Motor neuron (in vitro differentiated cells): ENCODE results near the gene AP5S1. TPM values are rescaled to one million over a fixed set of nuclear protein-coding genes. Genes with fewer than 3 reads are reported as not detected.
A peak's percentile ranks its signal among the peaks of the same experiment; 100 is the strongest.

Experiments
- ATAC-seq, 8 experiments: fragments of 200-7000 bp; cut with Tn5 transposase; replicated peaks in 6 of 8; 2 replicates each; pipeline ENCODE4 v1.8.0; 2021; ENCODE audit warnings: mild to moderate bottlenecking in 8 of 8, moderate library complexity in 8 of 8
- H3K27ac ChIP-seq, 2 donors: fragments of 250-450 bp; sonication (Bioruptor Pico); 2 replicates each; pipeline ENCODE4 v1.9.0; 2021; ENCODE audit warnings: antibody characterized with exemption in 2 of 2, mild to moderate bottlenecking in 2 of 2, moderate library complexity in 1 of 2
- H3K4me1 ChIP-seq, 2 donors: fragments of 250-450 bp; sonication (Bioruptor Pico); replicated peaks in 1 of 2; 2 replicates each; pipeline ENCODE4 v1.6.1; 2021; ENCODE audit warnings: antibody characterized with exemption in 2 of 2, mild to moderate bottlenecking in 2 of 2, moderate library complexity in 1 of 2
- H3K4me3 ChIP-seq, 5 donors: fragments of 250-450 bp; sonication (Bioruptor Pico); 2 replicates each; pipeline ENCODE4 v1.9.0; 2021; ENCODE audit warnings: antibody characterized with exemption in 5 of 5, mild to moderate bottlenecking in 5 of 5, moderate library complexity in 4 of 5
- WGBS, 10 experiments: fragments of 450-650 bp; shearing (Covaris generic); methylation state at CpG; one replicate each; pipeline ENCODE4 v1.0.0; 2022; 5-methylcytosine and 5-hydroxymethylcytosine counted together
- in situ Hi-C, 9 experiments: fragments of 400-800 bp; cut with MboI; loops; one replicate each; pipeline ENCODE4 v1.15.0; 2021; ENCODE audit warnings: low sequenced_read_pairs in 9 of 9, low pct_unique_long_range_greater_than_20kb in 2 of 9; ENCODE audit not compliant: unreplicated experiment in 9 of 9
- total RNA-seq, 8 experiments: library from RNA; unstranded; fragments of 300-600 nt; gene quantifications; 2 replicates each; pipeline versions ENCODE4 v1.2.3 to v1.2.4, GENCODE V29; 2022

The AP5S1 gene, protein sequence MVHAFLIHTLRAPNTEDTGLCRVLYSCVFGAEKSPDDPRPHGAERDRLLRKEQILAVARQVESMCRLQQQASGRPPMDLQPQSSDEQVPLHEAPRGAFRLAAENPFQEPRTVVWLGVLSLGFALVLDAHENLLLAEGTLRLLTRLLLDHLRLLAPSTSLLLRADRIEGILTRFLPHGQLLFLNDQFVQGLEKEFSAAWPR
- total RNA-seq: 10 to 100 TPM in 4 of 8 experiments, 1 to 10 TPM in 4; 2.6 to 21.1 (median 10.4) TPM

DNA sequence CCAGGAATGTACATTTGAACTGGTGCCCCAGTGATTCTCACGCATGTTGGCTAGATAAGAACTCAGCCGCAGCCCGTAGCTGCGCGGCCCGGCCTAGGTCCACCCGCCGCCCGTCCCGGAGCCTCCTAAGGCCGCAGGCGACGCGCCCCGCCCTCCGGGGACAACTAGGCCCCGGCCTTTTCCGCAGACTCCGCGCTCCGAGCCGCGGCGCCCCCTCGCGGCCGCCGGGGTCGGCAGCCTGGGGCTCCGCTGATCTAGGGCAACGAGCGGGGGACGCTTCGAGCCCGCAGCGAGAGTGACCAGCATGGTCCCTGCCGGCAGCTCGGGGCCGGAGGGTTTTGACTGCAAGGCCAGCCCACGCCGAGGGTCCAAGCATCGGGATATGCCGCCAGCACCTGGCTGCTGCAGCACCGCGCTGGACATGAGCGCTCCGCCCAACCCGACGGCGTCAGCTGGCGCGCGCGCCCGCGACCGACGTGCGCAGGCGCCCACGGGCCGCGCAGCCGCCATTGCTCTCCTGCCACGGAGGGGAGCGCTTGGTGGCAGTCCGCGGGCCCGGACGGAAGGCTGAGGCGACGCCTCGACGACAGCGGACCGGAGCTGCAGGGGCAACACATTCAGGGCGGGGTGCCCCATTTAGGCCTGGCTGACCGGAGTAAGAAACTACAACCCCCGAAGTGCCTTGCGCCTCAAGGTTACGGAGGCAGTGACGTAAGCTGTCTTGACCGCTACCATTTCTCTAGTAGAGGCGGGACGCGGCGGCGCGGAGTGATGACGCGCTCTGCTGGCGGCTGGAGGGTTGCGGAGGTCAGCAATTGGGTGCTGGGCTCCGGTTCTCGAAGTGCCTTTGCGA, at the start of gene AP5S1:
AP5S1 (plus strand) TSS at position 500 of the 853 bp plus-strand sequence. CDS start 1,571 bp downstream, outside the sequence.
- Histone ChIP-seq H3K4me3 (peak within 1 kb of the TSS; percentile 60 to 93 (median 74)), H3K4me1 (peaks cover 11 to 15% of the 10 kb centered on the region in 2 donors), H3K27ac (peak within 1 kb of the TSS; percentile 99 to 100)
- 0 to 4% (median 0%) methylated on average over 1 to 17 of the region's 96 CpGs; no CpG with 5 or more reads in 2 of the 10 experiments for WGBS, 10 experiments
- ATAC-seq: peak; percentile 82 to 91 (median 88)
- in situ Hi-C loops: no loop called here

GRCh38 chr20:3771552-3772058, 48.7 kb upstream of the AP5S1 start:
- H3K4me3 ChIP-seq: no peak overlapping the region
- H3K4me1 ChIP-seq: peaks cover 8 to 9% of the 10 kb centered on the region in 2 donors
- 20 to 100% (median 78%) methylated on average over 1 to 6 of the region's 7 CpGs; no CpG with 5 or more reads in 1 of the 10 experiments for WGBS, 10 experiments
- in situ Hi-C loops: no loop called here
- H3K27ac ChIP-seq: no peak overlapping the region
- ATAC-seq: no peak

DNA sequence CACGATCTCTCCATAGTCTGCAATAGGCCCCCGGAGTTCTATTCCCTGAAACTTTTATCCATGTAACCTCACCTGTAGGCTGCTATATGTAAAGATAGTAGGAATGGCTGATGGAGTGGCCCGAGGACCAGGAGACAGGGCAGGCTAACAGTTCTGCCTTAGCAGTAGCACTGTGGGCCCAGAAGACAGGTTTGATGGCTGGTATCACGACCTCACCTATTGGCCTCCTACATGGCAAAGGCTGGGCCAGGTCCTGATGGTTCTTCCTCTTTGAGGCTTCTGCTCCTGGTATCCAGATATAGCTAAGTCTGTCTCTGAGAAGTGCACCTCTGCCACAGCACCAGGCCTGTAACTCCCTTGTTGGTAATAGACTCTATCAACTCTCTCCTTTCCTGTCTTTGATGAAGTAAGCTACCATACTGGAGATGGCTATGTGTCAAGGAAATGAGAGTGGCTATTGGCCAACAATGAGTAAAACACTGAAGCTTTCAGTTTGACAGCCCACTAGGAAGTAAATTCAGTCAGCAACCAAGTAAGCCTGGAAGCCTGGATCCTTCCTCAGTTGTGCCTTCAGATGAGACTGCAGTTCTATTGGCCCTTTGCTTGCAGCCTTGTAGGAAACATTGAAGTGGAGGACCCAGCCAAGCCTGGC, 44.8 kb upstream of the AP5S1 start:
- in situ Hi-C loops: loop anchor here in 2 of 9 experiments (25.0 kb wide), 1 partner anchor 312 kb away; no protein-coding TSS in a partner anchor
- Histone ChIP-seq H3K4me3 (no peak overlapping the region), H3K4me1 (peaks cover 6 to 14% of the 10 kb centered on the region in 2 donors), H3K27ac (no peak overlapping the region)
- WGBS, 10 experiments: 0 to 93% (median 58%) methylated on average over 1 to 3 of the region's 4 CpGs; no CpG with 5 or more reads in 4 of the 10 experiments
- ATAC-seq: no peak

- no peak overlapping the region for H3K27ac ChIP-seq
- 100% methylated on average over 1 of the region's 16 CpGs; no CpG with 5 or more reads in 9 of the 10 experiments for WGBS, 10 experiments
- peaks cover 9 to 14% of the 10 kb centered on the region in 2 donors for H3K4me1 ChIP-seq
- in situ Hi-C loops: loop anchor here in 2 of 9 experiments (25.0 kb wide), 1 partner anchor 310 kb away; no protein-coding TSS in a partner anchor
- peak overlapping the region in 3 of 5 donors; percentile 15 to 24 (median 17) for H3K4me3 ChIP-seq
- ATAC-seq: peak in 3 of 8 experiments; percentile 1 to 10 (median 4)
Measured at GRCh38 chr20:3777381-3777715, 43.0 kb upstream of the AP5S1 start.

DNA sequence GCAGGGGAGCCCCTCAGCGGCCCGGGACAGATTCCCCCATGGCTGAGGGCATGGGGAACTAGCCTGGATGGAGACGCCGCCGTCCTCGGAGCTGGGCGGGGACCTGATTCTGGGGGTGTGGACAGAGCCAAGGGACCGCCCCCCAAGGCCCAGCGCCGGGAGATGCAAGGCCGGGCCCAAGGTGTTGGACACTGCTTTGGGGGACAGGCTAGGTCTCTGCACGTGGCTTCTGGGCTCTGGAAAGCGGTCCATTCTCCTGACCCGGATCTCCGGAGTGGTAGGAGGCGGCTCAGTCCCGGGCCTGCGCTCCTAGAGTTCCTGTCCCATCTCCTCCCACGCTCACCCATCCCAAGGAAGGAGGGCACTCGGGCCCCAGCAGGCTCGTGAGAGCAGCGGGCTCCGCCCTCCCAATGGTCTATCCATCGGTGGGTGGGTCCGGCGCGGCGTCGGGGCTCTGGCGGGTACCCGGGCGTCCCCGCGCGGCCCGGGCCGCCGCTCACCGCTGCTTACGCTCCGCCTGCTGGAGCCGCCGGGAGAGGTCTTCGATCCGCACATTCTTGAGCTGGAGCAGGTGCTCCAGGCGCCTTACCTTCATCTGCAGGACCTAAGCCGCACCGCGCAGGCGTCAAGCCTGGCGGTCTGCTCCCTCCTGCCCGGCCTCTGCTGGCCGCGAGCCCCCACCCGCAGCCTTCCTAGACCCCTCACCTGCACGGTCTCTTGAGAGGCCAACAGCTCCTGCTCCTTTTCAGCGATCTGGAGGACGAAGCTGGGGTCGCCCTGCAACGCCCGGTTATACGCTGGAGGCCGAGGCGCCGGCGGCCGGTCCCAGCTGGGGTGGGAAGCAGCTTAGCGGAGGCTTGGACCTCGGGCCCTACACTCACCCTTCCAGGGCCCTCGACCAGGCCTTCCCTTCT, 42.4 kb upstream of the AP5S1 start:
- 0 to 20% (median 5%) methylated on average over 2 to 12 of the region's 70 CpGs; no CpG with 5 or more reads in 7 of the 10 experiments for WGBS, 10 experiments
- in situ Hi-C loops: loop anchor here in 2 of 9 experiments (25.0 kb wide), 1 partner anchor 309 kb away; no protein-coding TSS in a partner anchor
- ATAC-seq: peak; percentile 35 to 79 (median 66)
- Histone ChIP-seq H3K27ac (no peak overlapping the region), H3K4me1 (peaks cover 9 to 14% of the 10 kb centered on the region in 2 donors), H3K4me3 (peak overlapping the region; percentile 15 to 24 (median 18))

GRCh38 chr20:3778976-3779375, 41.4 kb upstream of the AP5S1 start:
- no peak for ATAC-seq
- Histone ChIP-seq H3K4me3 (no peak overlapping the region), H3K27ac (no peak overlapping the region), H3K4me1 (peaks cover 13 to 17% of the 10 kb centered on the region in 2 donors)
- in situ Hi-C loops: loop anchor here in 2 of 9 experiments (25.0 kb wide), 1 partner anchor 308 kb away; no protein-coding TSS in a partner anchor
- WGBS, 10 experiments: 40 to 80% (median 57%) methylated on average over 2 to 6 of the region's 18 CpGs; no CpG with 5 or more reads in 7 of the 10 experiments

GRCh38 chr20:3781153-3781910, 39.0 kb upstream of the AP5S1 start, which contains the start of gene SPEF1:
Gene SPEF1, minus strand, starts transcription at chr20:3781448. Its CDS starts 161 bp downstream, at chr20:3781287.
- peak within 1 kb of the TSS; percentile 14 to 45 (median 28) for H3K4me3 ChIP-seq
- H3K27ac ChIP-seq: no peak within 1 kb of the TSS
- peaks cover 25 to 30% of the 10 kb centered on the region in 2 donors for H3K4me1 ChIP-seq
- 0 to 100% (median 13%) methylated on average over 1 to 11 of the region's 28 CpGs; no CpG with 5 or more reads in 3 of the 10 experiments for WGBS, 10 experiments
- in situ Hi-C loops: loop anchor here in 2 of 9 experiments (25.0 kb wide), 1 partner anchor 306 kb away; no protein-coding TSS in a partner anchor
- ATAC-seq: peak; percentile 48 to 85 (median 78)

DNA sequence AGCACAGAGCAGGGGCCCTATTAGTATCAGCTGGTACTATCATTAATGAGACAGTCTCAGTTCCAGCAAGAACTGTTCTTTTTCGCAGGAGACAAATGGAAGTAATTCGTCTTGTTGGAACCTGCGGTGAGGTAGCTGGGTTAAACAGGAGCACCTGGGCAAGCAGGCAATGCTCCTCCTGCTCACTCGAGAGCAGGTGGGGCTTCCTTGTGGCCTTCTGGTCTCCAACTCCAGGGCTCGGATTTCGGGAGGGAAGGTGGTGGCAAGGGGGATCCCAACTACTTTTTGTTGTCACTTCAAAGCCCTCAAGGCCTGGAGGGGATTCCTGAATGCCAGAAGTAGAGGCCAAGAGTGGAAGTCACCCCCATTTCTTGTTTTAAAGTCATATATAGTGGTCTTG, 37.8 kb upstream of the AP5S1 start:
- Histone ChIP-seq H3K4me3 (no peak overlapping the region), H3K4me1 (peaks cover 20 to 23% of the 10 kb centered on the region in 2 donors), H3K27ac (no peak overlapping the region)
- no peak for ATAC-seq
- WGBS, 10 experiments: 78 to 100% (median 87%) methylated on average over 1 to 5 of the region's 6 CpGs; no CpG with 5 or more reads in 3 of the 10 experiments
- in situ Hi-C loops: loop anchor here in 2 of 9 experiments (25.0 kb wide), 1 partner anchor 305 kb away; no protein-coding TSS in a partner anchor

GRCh38 chr20:3783068-3783489, 37.3 kb upstream of the AP5S1 start:
- in situ Hi-C loops: loop anchor here in 2 of 9 experiments (25.0 kb wide), 1 partner anchor 304 kb away; no protein-coding TSS in a partner anchor
- H3K4me1 ChIP-seq: peaks cover 18 to 19% of the 10 kb centered on the region in 2 donors
- no peak overlapping the region for H3K27ac ChIP-seq
- no peak for ATAC-seq
- H3K4me3 ChIP-seq: no peak overlapping the region
- WGBS, 10 experiments: 86 to 100% (median 90%) methylated on average over 1 to 2 of the region's 2 CpGs; no CpG with 5 or more reads in 7 of the 10 experiments

- Histone ChIP-seq H3K4me3 (no peak overlapping the region), H3K27ac (no peak overlapping the region), H3K4me1 (peaks cover 15 to 19% of the 10 kb centered on the region in 2 donors)
- in situ Hi-C loops: loop anchor here in 2 of 9 experiments (25.0 kb wide), 1 partner anchor 304 kb away; no protein-coding TSS in a partner anchor
- ATAC-seq: peak in 1 of 8 experiments; percentile 6
- 51 to 95% (median 67%) methylated on average over 2 to 5 of the region's 10 CpGs; no CpG with 5 or more reads in 6 of the 10 experiments for whole genome bisulfite sequencing, 10 experiments
Measured at GRCh38 chr20:3783511-3784195, 36.7 kb upstream of the AP5S1 start.
